CD14-positive monocyte (primary cell): ENCODE data around the gene SLC37A1. TPM values are rescaled to one million over a fixed set of nuclear protein-coding genes. Genes with fewer than 3 reads are reported as not detected.

Source experiments
- DNase-seq, 3 donors: peaks; one replicate each; pipeline ENCODE4 v3.0.0-alpha.2; 2011 to 2022
- H2AFZ ChIP-seq: 2 replicates; pipeline ENCODE4 v1.6.0; 2012; ENCODE audit warnings: mild to moderate bottlenecking, low read depth, low read length, inconsistent platforms; ENCODE audit not compliant: insufficient read depth, poor library complexity, severe bottlenecking
- H3K27ac ChIP-seq, 2 donors: 1 replicate in 1 of 2; 2 replicates in 1 of 2; pipeline ENCODE4 v1.5.1; 2012 to 2013; ENCODE audit warnings: low read length in 2 of 2, control low read depth in 1 of 2, inconsistent platforms in 1 of 2, low read depth in 1 of 2, mild to moderate bottlenecking in 1 of 2
- H3K27me3 ChIP-seq, 2 donors: one replicate each; pipeline versions ENCODE4 v1.6.0 to v1.6.1; 2011 to 2013; ENCODE audit warnings: low read length in 2 of 2; ENCODE audit not compliant: control insufficient read depth in 2 of 2, insufficient read depth in 2 of 2
- H3K36me3 ChIP-seq, 2 donors: replicated peaks in 1 of 2; 1 replicate in 1 of 2; 2 replicates in 1 of 2; pipeline versions ENCODE4 v1.5.1 to v1.6.1; 2012 to 2013; ENCODE audit warnings: low read length in 2 of 2, control low read depth in 1 of 2, inconsistent platforms in 1 of 2, mild to moderate bottlenecking in 1 of 2; ENCODE audit not compliant: insufficient read depth in 2 of 2, control insufficient read depth in 1 of 2
- H3K4me1 ChIP-seq, 2 donors: 1 replicate in 1 of 2; 2 replicates in 1 of 2; pipeline versions ENCODE4 v1.5.1 to v1.6.1; 2012 to 2013; ENCODE audit warnings: low read length in 2 of 2, control low read depth in 1 of 2, inconsistent platforms in 1 of 2, mild to moderate bottlenecking in 1 of 2, moderate library complexity in 1 of 2; ENCODE audit not compliant: insufficient read depth in 2 of 2, control insufficient read depth in 1 of 2
- H3K4me2 ChIP-seq: replicated peaks from 2 replicates; pipeline ENCODE3; 2012; ENCODE audit warnings: low read length, moderate library complexity, mild to moderate bottlenecking; ENCODE audit not compliant: poor library complexity, severe bottlenecking; ENCODE audit errors: extremely low read depth
- H3K4me3 ChIP-seq, 3 experiments: fragments of 200-600 bp in 1 of 3; sonication (generic) in 1 of 3; replicated peaks in 1 of 3; 1 replicate in 2 of 3; 2 replicates in 1 of 3; pipeline ENCODE4 v1.5.1; 2011 to 2013; ENCODE audit warnings: low read length in 3 of 3, mild to moderate bottlenecking in 3 of 3, control low read depth in 2 of 3, low read depth in 2 of 3, inconsistent platforms in 1 of 3, moderate library complexity in 1 of 3
- H3K79me2 ChIP-seq: 2 replicates; pipeline ENCODE4 v1.6.0; 2012; ENCODE audit warnings: mild to moderate bottlenecking, control low read depth, inconsistent platforms, low read length, moderate library complexity; ENCODE audit not compliant: insufficient read depth
- H3K9ac ChIP-seq: 2 replicates; pipeline ENCODE4 v1.6.0; 2017; ENCODE audit warnings: low read length, mild to moderate bottlenecking; ENCODE audit not compliant: insufficient read depth, poor library complexity, severe bottlenecking
- H3K9me3 ChIP-seq, 2 donors: replicated peaks in 1 of 2; 1 replicate in 1 of 2; 2 replicates in 1 of 2; pipeline versions ENCODE4 v1.5.1 to v1.6.1; 2012 to 2013; ENCODE audit warnings: low read length in 2 of 2, control low read depth in 1 of 2; ENCODE audit not compliant: control insufficient read depth in 1 of 2, insufficient read depth in 1 of 2
- H4K20me1 ChIP-seq: 2 replicates; pipeline ENCODE4 v1.6.0; 2012; ENCODE audit warnings: mild to moderate bottlenecking, low read length, control low read depth, moderate library complexity; ENCODE audit not compliant: insufficient read depth
- H3K27ac Mint-ChIP-seq, 7 donors: one replicate each; pipeline ENCODE4 v1.8.0; 2020; ENCODE audit warnings: mild to moderate bottlenecking in 7 of 7, mixed read lengths in 7 of 7, moderate library complexity in 6 of 7, inconsistent platforms in 2 of 7
- H3K27me3 Mint-ChIP-seq, 3 donors: one replicate each; pipeline ENCODE4 v1.8.0; 2021 to 2022; ENCODE audit warnings: low read depth in 3 of 3, mild to moderate bottlenecking in 3 of 3, mixed read lengths in 3 of 3, moderate library complexity in 3 of 3, inconsistent platforms in 1 of 3
- H3K36me3 Mint-ChIP-seq, 2 donors: one replicate each; pipeline ENCODE4 v1.8.0; 2020; ENCODE audit warnings: mixed read lengths in 2 of 2, inconsistent platforms in 1 of 2, mild to moderate bottlenecking in 1 of 2
- H3K4me1 Mint-ChIP-seq: one replicate; pipeline ENCODE4 v1.8.0; 2020; ENCODE audit warnings: mild to moderate bottlenecking, mixed read lengths
- H3K4me3 Mint-ChIP-seq, 2 donors: one replicate each; pipeline ENCODE4 v1.8.0; 2020; ENCODE audit warnings: mild to moderate bottlenecking in 2 of 2, mixed read lengths in 2 of 2, moderate library complexity in 1 of 2
- H3K9me3 Mint-ChIP-seq, 7 donors: one replicate each; pipeline ENCODE4 v1.8.0; 2020 to 2022; ENCODE audit warnings: mixed read lengths in 7 of 7, mild to moderate bottlenecking in 6 of 7, moderate library complexity in 6 of 7, inconsistent platforms in 2 of 7
- CTCF ChIP-seq: fragments of 200-600 bp; IDR thresholded peaks from one replicate; pipeline ENCODE4 v1.8.0; 2022; ENCODE audit warnings: antibody characterized with exemption, mild to moderate bottlenecking
- WGBS: methylation state at CpG from one replicate; pipeline ENCODE4 v1.1.5; 2013; ENCODE audit warnings: missing lambda C conversion rate; ENCODE audit not compliant: insufficient coverage; 5-methylcytosine and 5-hydroxymethylcytosine counted together
- intact Hi-C, 2 donors: fragments of 100-400 bp; cut with micrococcal nuclease; formaldehyde crosslinking; loops; one replicate each; pipeline versions ENCODE4 v1.15.0 to v1.15.1; 2023
- polyA plus RNA-seq, 3 donors: library from polyadenylated mRNA; depleted of rRNA in 1 of 3; unstranded in 2 of 3; stranded (reverse) in 1 of 3; fragments of 300-500 nt in 2 of 3; fragments of >200 nt in 1 of 3; fragmentation: Illumina TruSeq in 2 of 3; gene quantifications; 1 replicate in 2 of 3; 2 replicates in 1 of 3; pipeline ENCODE4 v1.2.3, GENCODE V29; 2012 to 2021

SLC37A1 gene
- polyA plus RNA-seq, 3 donors = 2.7 to 12.4 (median 4.3) TPM

GRCh38 chr21:42472521-42472920 is 41.1 kb upstream of the SLC37A1 start:
- Mint-ChIP-seq H3K27ac (no peak overlapping the region), H3K9me3 (peaks cover 0 to 1% (median 0%) of the 10 kb centered on the region in 7 donors), H3K4me1 (peaks cover 1% of the 10 kb centered on the region), H3K36me3 (no peaks in the 10 kb centered on the region), H3K27me3 (peaks cover 1 to 14% (median 2%) of the 10 kb centered on the region in 3 donors), H3K4me3 (no peak overlapping the region)
- Histone ChIP-seq H3K4me1 (no peaks in the 10 kb centered on the region), H3K27ac (no peak overlapping the region), H3K9me3 (no peaks in the 10 kb centered on the region), H3K4me3 (no peak overlapping the region), H3K27me3 (no peaks in the 10 kb centered on the region), H3K36me3 (no peaks in the 10 kb centered on the region), H2AFZ (no peak overlapping the region), H3K79me2 (no peaks in the 10 kb centered on the region), H4K20me1 (no peaks in the 10 kb centered on the region), H3K9ac (no peak overlapping the region), H3K4me2 (no peak overlapping the region)
- intact Hi-C loops = no loop called here
- DNase-seq = no peak
- 95% methylated on average over 3 of the region's 7 CpGs for WGBS
- TF ChIP-seq CTCF = no peak

GRCh38 chr21:42473498-42474042 is 40.1 kb upstream of the SLC37A1 start:
- Histone ChIP-seq H4K20me1 (no peaks in the 10 kb centered on the region), H2AFZ (no peak overlapping the region), H3K9ac (no peak overlapping the region), H3K27ac (no peak overlapping the region), H3K4me2 (no peak overlapping the region), H3K4me3 (no peak overlapping the region), H3K9me3 (no peaks in the 10 kb centered on the region), H3K36me3 (no peaks in the 10 kb centered on the region), H3K79me2 (no peaks in the 10 kb centered on the region), H3K27me3 (no peaks in the 10 kb centered on the region), H3K4me1 (no peaks in the 10 kb centered on the region)
- no peaks in the 10 kb centered on the region for H3K36me3 Mint-ChIP-seq
- intact Hi-C loops = no loop called here
- no peak for TF ChIP-seq CTCF
- peaks cover 1 to 15% (median 2%) of the 10 kb centered on the region in 3 donors for H3K27me3 Mint-ChIP-seq
- H3K4me1 Mint-ChIP-seq = no peaks in the 10 kb centered on the region
- H3K27ac Mint-ChIP-seq = no peak overlapping the region
- peaks cover 0 to 1% (median 0%) of the 10 kb centered on the region in 7 donors for H3K9me3 Mint-ChIP-seq
- H3K4me3 Mint-ChIP-seq = no peak overlapping the region
- no peak for DNase-seq
- WGBS = 94% methylated on average over 7 of the region's 9 CpGs
